GM19324 (cell line): ENCODE measurements around the gene RNF220.

Experiments used
- ATAC-seq: cut with Tn5 transposase; IDR thresholded peaks from one replicate; pipeline ENCODE4 v1.9.1; 2021; ENCODE audit warnings: mild to moderate bottlenecking, moderate library complexity; ENCODE audit not compliant: unreplicated experiment, low FRiP score

RNF220 gene

GRCh38 chr1:44514673-44515072, 109.6 kb downstream of the RNF220 start:
- no peak for ATAC-seq

GRCh38 chr1:44515416-44515815, 110.4 kb downstream of the RNF220 start:
- ATAC-seq = no peak

- ATAC-seq = no peak
These were observed 114.1 kb downstream of the RNF220 start for GRCh38 chr1:44519035-44519676.

GRCh38 chr1:44521378-44522080, 116.5 kb downstream of the RNF220 start:
- ATAC-seq = no peak

GRCh38 chr1:44523593-44524591, 118.8 kb downstream of the RNF220 start:
- ATAC-seq = no peak

- ATAC-seq = no peak
These were observed 119.8 kb downstream of the RNF220 start for GRCh38 chr1:44524655-44525500.

- ATAC-seq = no peak
These were observed 121.4 kb downstream of the RNF220 start for GRCh38 chr1:44526295-44527073.

- ATAC-seq = no peak
These were observed 126.9 kb downstream of the RNF220 start for GRCh38 chr1:44531785-44532566.

GRCh38 chr1:44532567-44532944, 127.5 kb downstream of the RNF220 start:
- no peak for ATAC-seq

- no peak for ATAC-seq
These were observed 129.7 kb downstream of the RNF220 start for GRCh38 chr1:44534771-44535170.

- no peak for ATAC-seq
These were observed 131.5 kb downstream of the RNF220 start for GRCh38 chr1:44536357-44537209.

- ATAC-seq = no peak
These were observed 132.5 kb downstream of the RNF220 start for GRCh38 chr1:44537538-44537937.

- ATAC-seq = no peak
These were observed 132.9 kb downstream of the RNF220 start for GRCh38 chr1:44537956-44538355.

- no peak for ATAC-seq
These were observed 135.1 kb downstream of the RNF220 start for GRCh38 chr1:44539991-44540730.

- no peak for ATAC-seq
These were observed 137.5 kb downstream of the RNF220 start for GRCh38 chr1:44542420-44543063.

GRCh38 chr1:44543064-44543744, 138.1 kb downstream of the RNF220 start:
- ATAC-seq = no peak
